ENCODE measurements around the gene GALNT15.
A peak's percentile ranks its signal among the peaks of the same experiment; 100 is the strongest.

The GALNT15 gene

DNA sequence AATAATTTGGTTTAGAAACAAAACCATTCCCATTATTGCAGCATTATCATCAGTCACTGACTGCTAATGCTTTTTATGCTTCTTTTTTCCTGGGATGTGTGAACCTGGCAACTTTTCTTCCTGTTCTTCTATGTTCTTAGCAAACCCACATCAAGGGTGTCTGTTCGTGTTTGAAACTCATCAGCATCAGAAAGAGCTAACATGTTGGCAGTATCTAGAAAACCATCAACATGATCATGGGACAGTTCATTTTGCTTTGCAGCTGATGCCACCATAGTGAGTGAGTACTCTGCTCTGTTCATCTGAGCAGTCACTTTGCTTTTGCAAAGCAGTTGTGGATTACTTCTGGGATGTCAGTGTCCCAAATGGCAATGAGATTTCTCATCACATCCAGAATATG, 84.4 kb downstream of the GALNT15 start:
- Histone ChIP-seq H3K36me3 (ENCODE audit: insufficient read depth, low read length) (peaks cover 6% of the 10 kb centered on the region; the same call in 1 of the 2 replicates), H3K27me3 (ENCODE audit: insufficient read depth, low read length, poor library complexity, severe bottlenecking) (no peaks in the 10 kb centered on the region), H3K4me3 (ENCODE audit: low read length, poor library complexity, severe bottlenecking) (no peak overlapping the region), H3F3A (ENCODE audit: low read depth) (no peaks in the 10 kb centered on the region), H3K9me3 (ENCODE audit: insufficient read depth, low read depth, low read length) (no peaks in the 10 kb centered on the region), H4K20me1 (ENCODE audit: insufficient read depth, low read length, poor library complexity, severe bottlenecking) (no peaks in the 10 kb centered on the region), H3K9ac (ENCODE audit: low read depth, low read length, poor library complexity, severe bottlenecking) (no peak overlapping the region), H2AFZ (ENCODE audit: low read length) (no peak overlapping the region), H3K9me2 (replicated peaks; ENCODE audit: low read depth, low read length) (no peaks in the 10 kb centered on the region), H3K4me1 (ENCODE audit: insufficient read depth, low read length, poor library complexity, severe bottlenecking) (peaks cover 17% of the 10 kb centered on the region), H3K79me2 (ENCODE audit: insufficient read depth, low read length) (peaks cover 15% of the 10 kb centered on the region), H3K4me2 (ENCODE audit: low read depth, low read length, poor library complexity, severe bottlenecking) (no peak overlapping the region)
- TF ChIP-seq, protein P1, sequence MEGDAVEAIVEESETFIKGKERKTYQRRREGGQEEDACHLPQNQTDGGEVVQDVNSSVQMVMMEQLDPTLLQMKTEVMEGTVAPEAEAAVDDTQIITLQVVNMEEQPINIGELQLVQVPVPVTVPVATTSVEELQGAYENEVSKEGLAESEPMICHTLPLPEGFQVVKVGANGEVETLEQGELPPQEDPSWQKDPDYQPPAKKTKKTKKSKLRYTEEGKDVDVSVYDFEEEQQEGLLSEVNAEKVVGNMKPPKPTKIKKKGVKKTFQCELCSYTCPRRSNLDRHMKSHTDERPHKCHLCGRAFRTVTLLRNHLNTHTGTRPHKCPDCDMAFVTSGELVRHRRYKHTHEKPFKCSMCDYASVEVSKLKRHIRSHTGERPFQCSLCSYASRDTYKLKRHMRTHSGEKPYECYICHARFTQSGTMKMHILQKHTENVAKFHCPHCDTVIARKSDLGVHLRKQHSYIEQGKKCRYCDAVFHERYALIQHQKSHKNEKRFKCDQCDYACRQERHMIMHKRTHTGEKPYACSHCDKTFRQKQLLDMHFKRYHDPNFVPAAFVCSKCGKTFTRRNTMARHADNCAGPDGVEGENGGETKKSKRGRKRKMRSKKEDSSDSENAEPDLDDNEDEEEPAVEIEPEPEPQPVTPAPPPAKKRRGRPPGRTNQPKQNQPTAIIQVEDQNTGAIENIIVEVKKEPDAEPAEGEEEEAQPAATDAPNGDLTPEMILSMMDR (conservative IDR thresholded peaks at IDR 0.05; ENCODE audit: low read length), result no peak
- no peak for TF ChIP-seq EZH2phosphoT487 (IDR thresholded peaks at IDR 0.05; ENCODE audit: borderline replicate concordance)

DNA sequence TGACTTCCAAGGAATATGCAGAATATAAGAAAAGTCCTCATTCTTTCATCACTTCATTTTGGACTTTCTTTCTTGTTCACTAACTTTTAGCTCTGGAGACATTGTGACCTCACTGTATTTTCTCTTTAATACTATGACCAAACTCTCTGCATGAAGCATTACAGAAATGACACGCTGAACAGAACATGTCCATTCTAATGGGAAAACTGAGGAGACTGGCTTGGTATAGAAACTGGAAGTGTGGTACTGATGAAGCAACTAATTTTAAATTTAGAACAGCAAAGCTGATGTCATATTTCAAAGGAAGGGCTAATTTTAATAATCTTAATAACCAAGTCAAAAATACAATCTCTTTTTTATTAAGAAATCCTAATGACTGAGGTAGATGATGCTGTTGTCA, 85.6 kb downstream of the GALNT15 start:
- no peaks in the 10 kb centered on the region for H3K27me3 ChIP-seq (ENCODE audit: insufficient read depth, low read length, poor library complexity, severe bottlenecking)
- no peak overlapping the region for H3K4me3 ChIP-seq (ENCODE audit: low read length, poor library complexity, severe bottlenecking)
- peaks cover 17% of the 10 kb centered on the region for H3K4me1 ChIP-seq (ENCODE audit: insufficient read depth, low read length, poor library complexity, severe bottlenecking)
- peaks cover 6% of the 10 kb centered on the region; the same call in 1 of the 2 replicates for H3K36me3 ChIP-seq (ENCODE audit: insufficient read depth, low read length)
- H2AFZ ChIP-seq (ENCODE audit: low read length), result no peak overlapping the region
- H3K9ac ChIP-seq (ENCODE audit: low read depth, low read length, poor library complexity, severe bottlenecking), result no peak overlapping the region
- no peaks in the 10 kb centered on the region for H3K9me2 ChIP-seq (replicated peaks; ENCODE audit: low read depth, low read length)
- no peaks in the 10 kb centered on the region for H4K20me1 ChIP-seq (ENCODE audit: insufficient read depth, low read length, poor library complexity, severe bottlenecking)
- H3K9me3 ChIP-seq (ENCODE audit: insufficient read depth, low read depth, low read length), result no peaks in the 10 kb centered on the region
- peaks cover 23% of the 10 kb centered on the region for H3K79me2 ChIP-seq (ENCODE audit: insufficient read depth, low read length)
- no peaks in the 10 kb centered on the region for H3F3A ChIP-seq (ENCODE audit: low read depth)
- TF ChIP-seq, protein P1 (conservative IDR thresholded peaks at IDR 0.05; ENCODE audit: low read length), result no peak
- no peak for TF ChIP-seq EZH2phosphoT487 (IDR thresholded peaks at IDR 0.05; ENCODE audit: borderline replicate concordance)
- H3K4me2 ChIP-seq (ENCODE audit: low read depth, low read length, poor library complexity, severe bottlenecking), result no peak overlapping the region

DNA sequence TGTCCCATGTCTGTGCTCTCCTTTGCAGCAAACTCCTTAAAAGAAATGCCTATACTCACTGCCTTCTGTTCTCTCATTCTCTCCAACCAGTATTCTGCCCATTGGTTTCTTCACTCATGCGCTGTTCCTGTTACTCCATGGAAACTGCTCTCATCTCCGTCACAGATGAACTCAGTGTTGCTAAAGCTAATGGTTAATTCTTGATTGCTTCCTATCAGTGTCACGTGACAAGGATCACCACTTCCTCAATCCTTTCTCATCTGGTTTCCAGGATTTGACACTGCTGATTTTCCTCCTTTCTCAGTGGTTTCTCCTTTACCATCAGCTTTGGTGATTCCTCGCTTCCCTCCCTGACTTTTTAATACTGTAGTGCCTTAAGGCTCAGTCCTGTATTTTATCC, 87.7 kb downstream of the GALNT15 start:
- no peak overlapping the region for H2AFZ ChIP-seq (ENCODE audit: low read length)
- H4K20me1 ChIP-seq (ENCODE audit: insufficient read depth, low read length, poor library complexity, severe bottlenecking), result no peaks in the 10 kb centered on the region
- no peak overlapping the region for H3K4me3 ChIP-seq (ENCODE audit: low read length, poor library complexity, severe bottlenecking)
- H3K9ac ChIP-seq (ENCODE audit: low read depth, low read length, poor library complexity, severe bottlenecking), result no peak overlapping the region
- no peaks in the 10 kb centered on the region for H3K9me2 ChIP-seq (replicated peaks; ENCODE audit: low read depth, low read length)
- H3K9me3 ChIP-seq (ENCODE audit: insufficient read depth, low read depth, low read length), result no peaks in the 10 kb centered on the region
- no peaks in the 10 kb centered on the region for H3K27me3 ChIP-seq (ENCODE audit: insufficient read depth, low read length, poor library complexity, severe bottlenecking)
- TF ChIP-seq EZH2phosphoT487 (IDR thresholded peaks at IDR 0.05; ENCODE audit: borderline replicate concordance), result no peak
- TF ChIP-seq, protein P1 (conservative IDR thresholded peaks at IDR 0.05; ENCODE audit: low read length), result no peak
- peaks cover 6% of the 10 kb centered on the region; the same call in 1 of the 2 replicates for H3K36me3 ChIP-seq (ENCODE audit: insufficient read depth, low read length)
- no peaks in the 10 kb centered on the region for H3F3A ChIP-seq (ENCODE audit: low read depth)
- H3K79me2 ChIP-seq (ENCODE audit: insufficient read depth, low read length), result peaks cover 44% of the 10 kb centered on the region
- peak overlapping the region; percentile 97 for H3K4me2 ChIP-seq (ENCODE audit: low read depth, low read length, poor library complexity, severe bottlenecking)
- peaks cover 32% of the 10 kb centered on the region for H3K4me1 ChIP-seq (ENCODE audit: insufficient read depth, low read length, poor library complexity, severe bottlenecking)
